Transverse colon (tissue), 4 donors: ENCODE results near the gene SBNO2.
A peak's percentile ranks its signal among the peaks of the same experiment; 100 is the strongest.

Experiments used
- POLR2A ChIP-seq: fragments of 450-650 bp; IDR thresholded peaks from one replicate; pipeline ENCODE4 v1.6.1; 2016; ENCODE audit warnings: antibody characterized with exemption, mild to moderate bottlenecking, moderate library complexity
- POLR2AphosphoS5 ChIP-seq, 3 donors: sonication (generic); formaldehyde crosslinking; IDR thresholded peaks; one replicate each; pipeline ENCODE4 v1.6.1; 2016; ENCODE audit warnings: antibody characterized with exemption in 3 of 3
- TF ChIP-seq, protein P1 (sequence below), 5 experiments: fragments of 200-600 bp in 3 of 5; fragments of 450-650 bp in 2 of 5; sonication (generic) in 3 of 5; IDR thresholded peaks; 1 replicate in 2 of 5; 2 replicates in 3 of 5; pipeline ENCODE4 v1.5.1; 2016 to 2017; ENCODE audit warnings: antibody characterized with exemption in 5 of 5, inconsistent platforms in 3 of 5, mild to moderate bottlenecking in 2 of 5, moderate library complexity in 1 of 5

- TF ChIP-seq, protein P1, sequence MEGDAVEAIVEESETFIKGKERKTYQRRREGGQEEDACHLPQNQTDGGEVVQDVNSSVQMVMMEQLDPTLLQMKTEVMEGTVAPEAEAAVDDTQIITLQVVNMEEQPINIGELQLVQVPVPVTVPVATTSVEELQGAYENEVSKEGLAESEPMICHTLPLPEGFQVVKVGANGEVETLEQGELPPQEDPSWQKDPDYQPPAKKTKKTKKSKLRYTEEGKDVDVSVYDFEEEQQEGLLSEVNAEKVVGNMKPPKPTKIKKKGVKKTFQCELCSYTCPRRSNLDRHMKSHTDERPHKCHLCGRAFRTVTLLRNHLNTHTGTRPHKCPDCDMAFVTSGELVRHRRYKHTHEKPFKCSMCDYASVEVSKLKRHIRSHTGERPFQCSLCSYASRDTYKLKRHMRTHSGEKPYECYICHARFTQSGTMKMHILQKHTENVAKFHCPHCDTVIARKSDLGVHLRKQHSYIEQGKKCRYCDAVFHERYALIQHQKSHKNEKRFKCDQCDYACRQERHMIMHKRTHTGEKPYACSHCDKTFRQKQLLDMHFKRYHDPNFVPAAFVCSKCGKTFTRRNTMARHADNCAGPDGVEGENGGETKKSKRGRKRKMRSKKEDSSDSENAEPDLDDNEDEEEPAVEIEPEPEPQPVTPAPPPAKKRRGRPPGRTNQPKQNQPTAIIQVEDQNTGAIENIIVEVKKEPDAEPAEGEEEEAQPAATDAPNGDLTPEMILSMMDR (IDR thresholded peaks at IDR 0.05): no peak
- TF ChIP-seq POLR2AphosphoS5 (IDR thresholded peaks at IDR 0.05) (peak; percentile 38 to 63 (median 43)), POLR2A (peak; percentile 44)
Measured at GRCh38 chr19:1172353-1173158, 1.5 kb downstream of the SBNO2 start.
